ENCODE results near the gene HCFC1R1.
A peak's percentile ranks its signal among the peaks of the same experiment; 100 is the strongest.

Gene HCFC1R1

GRCh38 chr16:3038896-3039295 lies 15.2 kb upstream of the HCFC1R1 start:
- no peak for FAIRE-seq
- DNase-seq (ENCODE audit: extremely low spot score, insufficient read length, low read depth) = no peak

- FAIRE-seq = no peak
Measured at GRCh38 chr16:3038256-3038655, 14.5 kb upstream of the HCFC1R1 start.

GRCh38 chr16:3036726-3037315 lies 13.1 kb upstream of the HCFC1R1 start, which contains the start of gene BICDL2:
BICDL2 (minus strand) TSS chr16:3036944; CDS start chr16:3035496, 1,448 bp downstream.
- no peak for DNase-seq (ENCODE audit: extremely low spot score, insufficient read length, low read depth)
- no peak for FAIRE-seq

More at GRCh38 chr16:3038256-3038655, 14.5 kb upstream of the HCFC1R1 start:
- no peak for DNase-seq (ENCODE audit: extremely low spot score, insufficient read length, low read depth)

- DNase-seq (ENCODE audit: extremely low spot score, insufficient read length, low read depth) (no peak), FAIRE-seq (no peak)
Measured at GRCh38 chr16:3035972-3036725, 12.4 kb upstream of the HCFC1R1 start.

- DNase-seq (ENCODE audit: extremely low spot score, insufficient read length, low read depth) (no peak), FAIRE-seq (no peak)
Measured at GRCh38 chr16:3035289-3035971, 11.7 kb upstream of the HCFC1R1 start.

GRCh38 chr16:3032624-3033023 lies 8.9 kb upstream of the HCFC1R1 start:
- peak; percentile 29 for FAIRE-seq

GRCh38 chr16:3030222-3031212 lies 6.8 kb upstream of the HCFC1R1 start:
- FAIRE-seq = no peak
- no peak for DNase-seq (ENCODE audit: extremely low spot score, insufficient read length, low read depth)

More at GRCh38 chr16:3032624-3033023, 8.9 kb upstream of the HCFC1R1 start:
- no peak for DNase-seq (ENCODE audit: extremely low spot score, insufficient read length, low read depth)

- no peak for DNase-seq (ENCODE audit: extremely low spot score, insufficient read length, low read depth)
- FAIRE-seq = no peak
Measured at GRCh38 chr16:3029491-3030221, 5.9 kb upstream of the HCFC1R1 start.

- FAIRE-seq (no peak), DNase-seq (ENCODE audit: extremely low spot score, insufficient read length, low read depth) (no peak)
Measured at GRCh38 chr16:3028716-3029319, 5.1 kb upstream of the HCFC1R1 start.

- DNase-seq (ENCODE audit: extremely low spot score, insufficient read length, low read depth) = peak; percentile 81
- FAIRE-seq = peak; percentile 87
Measured at GRCh38 chr16:3027983-3028715, 4.4 kb upstream of the HCFC1R1 start.

- no peak for DNase-seq (ENCODE audit: extremely low spot score, insufficient read length, low read depth)
- no peak for FAIRE-seq
Measured at GRCh38 chr16:3027489-3027795, 3.7 kb upstream of the HCFC1R1 start.

GRCh38 chr16:3026609-3027488 lies 3.1 kb upstream of the HCFC1R1 start:
- DNase-seq (ENCODE audit: extremely low spot score, insufficient read length, low read depth) (no peak), FAIRE-seq (no peak)

- FAIRE-seq = no peak
- no peak for DNase-seq (ENCODE audit: extremely low spot score, insufficient read length, low read depth)
Measured at GRCh38 chr16:3026003-3026378, 2.2 kb upstream of the HCFC1R1 start.

GRCh38 chr16:3025032-3026002 lies 1.6 kb upstream of the HCFC1R1 start:
- no peak for DNase-seq (ENCODE audit: extremely low spot score, insufficient read length, low read depth)
- no peak for FAIRE-seq

GRCh38 chr16:3023415-3023668 lies 400 bp downstream of the HCFC1R1 start:
- DNase-seq (ENCODE audit: extremely low spot score, insufficient read length, low read depth) (no peak), FAIRE-seq (no peak)

- FAIRE-seq (no peak), DNase-seq (ENCODE audit: extremely low spot score, insufficient read length, low read depth) (no peak)
Measured at GRCh38 chr16:3022684-3023414, 893 bp downstream of the HCFC1R1 start.
